Mesenteric fat pad (tissue), 1 donor: ENCODE data around the gene PATZ1. TPM values are rescaled to one million over a fixed set of nuclear protein-coding genes. Genes with fewer than 3 reads are reported as not detected.
"Not testable (repeated sequence)": the region's sequence is repeated elsewhere in the genome, so short reads cannot be mapped to it uniquely, and the experiment has no call there.

ENCODE experiments used
- DNase-seq: peaks from one replicate; pipeline ENCODE4 v3.0.0-alpha.2; 2020; ENCODE audit warnings: low spot score
- total RNA-seq: library from RNA; stranded (reverse); fragmentation: NEBNext Ultra II Directional; extraction: Animal tissue kit (Norgen Biotek cat#: 25700); gene quantifications from one replicate; pipeline ENCODE4 v1.2.1, GENCODE V29; 2021
- donor health status: DM: yes; HTN: yes; CAD: no.

The PATZ1 gene
- total RNA-seq, 1 donor from 2014 or later, result 13.3 TPM

GRCh38 chr22:31314220-31314619, 31.9 kb downstream of the PATZ1 start:
- DNase-seq, result not testable (repeated sequence)

GRCh38 chr22:31313366-31314147, 32.6 kb downstream of the PATZ1 start:
- DNase-seq, result no peak

DNA sequence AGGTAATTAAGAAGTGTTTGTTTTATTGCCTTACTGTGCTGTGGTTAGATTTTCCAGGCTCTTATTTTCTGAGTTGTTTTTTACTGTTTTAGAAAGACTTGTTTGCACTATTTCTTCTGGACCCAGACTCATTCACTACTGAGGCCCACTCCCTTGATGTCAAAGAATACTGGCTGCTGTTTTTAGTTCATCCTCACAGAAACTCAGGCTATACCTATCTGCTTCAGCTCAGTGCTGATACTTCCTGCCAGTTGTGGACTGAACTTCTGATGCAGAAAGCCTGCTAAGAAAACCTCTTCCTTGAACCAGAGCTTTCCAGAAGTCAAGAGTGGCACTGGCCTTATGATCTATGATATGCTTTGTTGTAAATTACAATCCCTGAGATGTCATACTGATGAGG, 38.0 kb downstream of the PATZ1 start:
- DNase-seq, result no peak

- no peak for DNase-seq
Observed at GRCh38 chr22:31305194-31305593, 41.0 kb downstream of the PATZ1 start.

GRCh38 chr22:31302537-31302936, 43.6 kb downstream of the PATZ1 start:
- DNase-seq, result no peak

- no peak for DNase-seq
Observed at GRCh38 chr22:31302006-31302405, 44.1 kb downstream of the PATZ1 start.

DNA sequence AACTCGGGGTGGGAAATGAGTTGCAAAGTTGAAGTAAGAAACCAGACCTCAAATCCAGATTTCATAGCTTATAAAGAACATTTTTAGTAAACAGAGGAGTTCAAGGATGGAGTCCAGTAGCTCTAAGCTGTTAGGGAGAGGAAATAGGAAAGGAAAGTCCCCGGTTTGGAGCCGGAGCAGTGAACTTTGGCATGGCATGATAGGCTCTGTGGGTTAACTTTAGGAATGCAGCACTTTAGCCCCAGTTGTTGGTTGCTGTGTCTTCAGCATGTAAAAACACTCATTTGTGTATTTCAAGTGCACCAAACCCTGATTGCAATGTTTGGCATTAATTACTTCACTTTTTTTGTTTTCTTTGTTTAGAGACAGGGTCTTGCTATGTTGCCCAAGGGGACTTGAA, 45.2 kb downstream of the PATZ1 start:
- DNase-seq, result peak; percentile 12

DNA sequence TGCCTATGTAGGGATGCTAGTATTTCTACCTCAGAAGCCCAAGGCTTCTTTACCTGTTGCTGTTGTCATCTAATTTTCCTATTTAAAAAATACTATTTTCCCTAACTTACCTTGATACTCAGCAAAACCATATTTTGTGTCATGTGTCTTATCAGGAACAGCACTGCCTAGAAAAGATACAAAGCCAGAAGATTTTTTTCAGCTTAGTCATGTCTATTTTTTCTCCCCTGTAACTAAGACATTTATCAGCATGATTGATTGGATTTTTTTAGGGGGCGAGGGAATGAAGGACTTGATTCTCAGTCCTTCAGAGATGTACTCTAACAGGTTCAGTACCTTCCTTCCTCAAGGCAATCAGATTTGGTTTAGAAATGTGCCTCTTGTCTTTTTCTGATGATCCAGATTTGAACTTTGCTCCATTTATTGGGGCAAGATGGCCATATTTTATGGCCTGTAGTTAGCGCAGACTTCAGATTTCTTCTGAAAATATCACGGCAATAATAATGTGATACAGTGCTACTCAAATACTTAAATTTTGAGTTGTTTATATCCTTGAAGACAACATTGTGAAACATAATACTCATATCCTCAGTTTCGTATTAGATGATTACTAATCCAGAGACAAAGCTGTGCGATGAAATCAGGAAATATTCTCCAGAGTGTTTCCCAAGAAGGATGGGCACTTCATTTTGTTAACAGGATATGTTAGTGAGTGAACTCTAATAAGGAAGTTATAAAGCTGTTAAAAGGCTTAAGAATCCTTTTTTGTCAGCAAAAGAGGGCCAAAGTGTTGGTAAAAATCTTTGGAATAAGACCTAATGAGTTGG, 50.1 kb downstream of the PATZ1 start:
- DNase-seq, result no peak

- DNase-seq, result no peak
Observed at GRCh38 chr22:31295360-31295759, 50.8 kb downstream of the PATZ1 start.

GRCh38 chr22:31292236-31292989, 53.7 kb downstream of the PATZ1 start, which contains the start of gene PIK3IP1:
Gene PIK3IP1 (minus strand): TSS chr22:31292488. CDS start chr22:31292344, 144 bp downstream.
- peak; percentile 90 for DNase-seq

DNA sequence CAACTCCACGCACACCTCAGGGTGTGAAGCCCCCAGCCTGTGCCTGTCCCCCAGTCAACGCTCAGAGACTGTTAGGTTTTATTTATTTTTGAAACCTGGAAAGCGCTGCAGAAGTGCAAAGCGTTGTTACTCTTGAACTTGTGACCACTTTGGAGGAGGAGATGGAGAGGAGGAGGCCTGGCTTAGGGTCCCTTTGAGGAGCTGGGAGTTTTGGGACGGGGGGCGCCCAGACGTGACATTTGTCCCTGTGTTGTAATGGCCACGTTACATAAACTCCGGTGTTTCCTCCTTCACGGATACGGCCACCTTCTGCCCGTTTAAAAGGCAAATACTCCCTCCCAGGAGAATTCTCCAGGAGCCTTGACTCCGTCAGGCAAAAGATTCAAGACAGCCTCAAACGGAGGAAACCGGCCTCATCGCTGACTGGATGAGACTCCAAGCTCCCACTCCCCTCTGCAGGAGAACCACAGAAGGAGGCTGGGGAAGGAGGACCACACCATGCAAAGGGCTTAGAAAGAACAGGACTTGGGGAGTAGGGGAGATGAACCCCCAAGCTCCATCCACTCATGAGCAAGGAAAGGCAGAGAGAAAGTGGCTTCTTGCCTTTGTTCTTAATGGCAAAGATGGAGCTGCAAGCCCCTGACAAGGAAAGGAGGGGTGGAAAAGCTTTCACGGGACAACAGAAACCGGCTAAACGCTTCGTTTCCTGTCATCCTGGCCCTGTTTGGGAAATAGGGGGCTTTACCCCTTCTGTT, 54.5 kb downstream of the PATZ1 start:
- peak; percentile 84 for DNase-seq

DNA sequence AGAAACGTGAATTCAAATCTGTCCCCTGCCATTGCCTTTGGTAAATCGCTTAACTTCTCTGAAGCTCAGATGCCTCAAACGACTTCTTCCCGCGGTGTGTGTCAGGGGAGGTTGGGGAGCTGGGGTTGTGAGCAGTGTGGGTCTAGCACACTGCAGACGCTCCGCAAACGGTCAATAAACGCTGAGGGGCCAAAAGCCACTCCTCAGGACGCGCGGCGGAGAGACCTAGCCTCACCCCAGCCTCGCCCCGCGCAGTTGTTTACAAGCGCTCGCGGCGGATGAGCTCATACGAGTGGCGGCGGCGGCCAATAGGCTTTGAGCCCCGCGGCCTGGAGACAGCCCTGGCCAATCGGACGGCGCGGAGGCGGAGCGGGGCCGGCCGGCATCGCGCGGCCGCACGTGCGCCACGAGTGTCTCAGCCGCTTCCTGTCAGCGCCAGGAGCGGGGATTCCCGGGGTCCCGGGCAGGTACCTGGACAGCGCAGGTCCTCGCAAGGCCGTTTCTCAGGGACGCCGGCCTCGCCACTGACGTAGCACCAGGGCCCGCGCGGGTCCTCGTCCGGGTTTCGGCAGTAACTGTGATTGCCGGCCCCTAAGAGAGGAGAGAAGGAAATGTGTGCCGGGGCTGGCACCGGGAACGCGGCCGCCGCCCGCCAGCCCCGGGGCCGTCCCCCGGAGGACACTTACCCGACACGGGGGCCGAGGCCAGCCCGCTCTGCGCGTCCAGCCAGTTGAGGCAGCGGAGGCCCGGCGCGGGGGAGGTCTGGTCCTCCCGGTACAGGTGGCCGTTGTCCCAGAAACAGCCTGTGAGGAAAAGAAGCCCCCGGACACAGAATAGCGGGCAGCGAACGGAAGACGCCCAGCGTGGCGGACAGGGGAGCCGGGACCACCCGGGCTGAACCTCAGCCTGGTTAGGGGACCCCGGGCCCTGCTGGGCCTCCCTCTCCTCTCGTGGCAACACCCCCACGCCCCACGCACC, 55.4 kb downstream of the PATZ1 start:
- peak; percentile 99 for DNase-seq

- DNase-seq, result peak; percentile 79
Observed at GRCh38 chr22:31289344-31289743, 56.8 kb downstream of the PATZ1 start.

DNA sequence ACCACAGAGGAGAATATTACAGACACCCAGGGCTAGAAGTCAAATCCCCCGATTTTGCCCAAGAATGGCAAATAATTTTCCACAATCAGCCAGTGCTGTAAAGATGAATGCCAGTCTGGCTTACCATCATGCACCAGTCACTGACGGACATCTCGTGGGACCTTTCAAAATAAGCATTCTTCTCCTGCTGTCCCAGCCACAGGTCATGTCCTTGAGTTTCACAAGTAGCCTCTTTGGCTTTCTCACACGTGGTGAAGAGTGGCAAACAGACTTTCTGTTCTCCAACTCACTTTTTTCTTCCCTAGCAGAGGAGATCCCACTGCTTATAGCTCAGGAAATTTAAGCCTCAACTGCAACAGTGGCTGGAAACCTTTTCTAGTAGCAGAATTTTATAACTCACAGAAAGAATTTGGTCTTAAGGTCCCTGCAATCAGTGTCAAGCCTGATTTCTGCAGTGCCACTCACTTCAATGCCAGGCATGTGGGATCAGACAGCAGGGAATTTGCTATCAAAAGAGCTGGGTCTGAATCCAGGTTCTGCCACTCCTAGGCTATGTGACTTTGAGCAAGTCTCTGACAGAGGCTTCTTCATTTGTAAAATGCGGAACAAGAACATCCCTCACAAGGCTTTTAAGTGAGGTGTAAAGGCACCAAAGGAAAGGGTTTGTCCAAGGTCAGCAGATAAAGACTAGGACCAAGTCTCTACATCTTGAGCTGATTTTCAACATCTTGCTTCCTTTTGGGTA, 57.5 kb downstream of the PATZ1 start:
- DNase-seq, result no peak

GRCh38 chr22:31287818-31288495, 58.2 kb downstream of the PATZ1 start:
- DNase-seq, result peak; percentile 12

DNA sequence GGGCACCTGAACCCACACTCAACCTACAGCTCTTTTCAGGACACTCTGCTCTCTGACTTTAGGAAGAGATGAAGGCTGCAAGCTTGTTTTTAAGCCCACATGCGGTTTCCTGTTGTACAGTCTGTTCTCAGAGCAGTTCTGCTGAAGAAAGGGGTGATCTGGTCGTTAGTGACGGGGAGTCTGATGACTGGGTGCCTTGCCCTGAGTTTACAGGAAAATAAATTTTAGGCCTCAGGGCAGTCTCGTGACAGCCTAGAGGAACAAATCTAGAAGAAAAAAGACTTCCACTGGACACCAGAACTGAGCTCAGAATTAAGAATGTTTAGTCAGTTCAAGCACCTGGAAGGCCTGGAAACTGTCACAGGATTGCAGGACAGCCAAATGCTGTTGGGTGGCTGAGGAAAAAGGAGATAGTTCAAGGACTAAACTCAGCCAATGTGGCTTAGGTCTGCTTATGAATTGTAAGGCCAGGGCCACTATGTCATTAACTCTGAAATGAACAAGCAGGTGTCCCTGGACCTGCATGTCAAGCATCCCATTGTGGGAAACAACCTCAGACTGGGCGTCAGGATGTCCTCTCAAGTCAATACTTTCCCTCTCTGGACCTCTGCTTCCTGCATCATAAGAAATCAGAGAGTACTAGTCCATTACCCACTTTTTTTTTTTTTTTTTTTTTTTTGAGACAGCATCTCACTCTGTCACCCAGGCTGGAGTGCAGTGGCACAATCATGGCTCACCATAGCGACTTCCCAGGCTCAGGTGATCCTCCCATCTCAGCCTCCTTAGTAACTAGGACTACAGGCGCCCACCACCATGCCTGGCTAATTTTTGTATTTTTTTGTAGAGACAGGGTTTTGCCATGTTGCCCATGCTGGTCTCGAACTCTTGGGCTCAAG, 59.5 kb downstream of the PATZ1 start:
- peak; percentile 14 for DNase-seq
